GM12878 (cell line): ENCODE results near the gene ZNF48. TPM values are rescaled to one million over a fixed set of nuclear protein-coding genes. Genes with fewer than 3 reads are reported as not detected.

ENCODE experiments used
- BCLAF1 ChIP-seq: fragments of 450-650 bp; IDR thresholded peaks from 2 replicates; pipeline ENCODE4 v1.6.1; 2017; ENCODE audit warnings: antibody characterized with exemption, mild to moderate bottlenecking, moderate library complexity
- CBX3 ChIP-seq: fragments of 200-600 bp; sonication (generic); IDR thresholded peaks from 2 replicates; pipeline ENCODE4 v1.6.1; 2016; ENCODE audit warnings: low read depth, borderline replicate concordance
- CEBPB ChIP-seq, 2 experiments: fragments of 150-350 bp in 1 of 2; IDR thresholded peaks; 2 replicates each; pipeline ENCODE4 v1.6.1; 2012 to 2014; ENCODE audit warnings: low read depth in 2 of 2, low read length in 2 of 2, borderline replicate concordance in 1 of 2, inconsistent platforms in 1 of 2
- CREB1 ChIP-seq: IDR thresholded peaks from 2 replicates; pipeline ENCODE4 v1.6.1; 2012; ENCODE audit warnings: low read depth, mild to moderate bottlenecking, inconsistent platforms
- E2F8 ChIP-seq: fragments of 450-650 bp; IDR thresholded peaks from 2 replicates; pipeline ENCODE4 v1.6.1; 2018; ENCODE audit warnings: mild to moderate bottlenecking, low read depth, moderate library complexity; ENCODE audit not compliant: partially characterized antibody
- EGR1 ChIP-seq, 2 experiments: IDR thresholded peaks; 1 replicate in 1 of 2; 2 replicates in 1 of 2; pipeline ENCODE4 v1.6.1; 2011 to 2012; ENCODE audit warnings: low read depth in 2 of 2, low read length in 2 of 2, borderline replicate concordance in 1 of 2, mild to moderate bottlenecking in 1 of 2, moderate library complexity in 1 of 2
- ETV6 ChIP-seq, 2 experiments: fragments of 450-650 bp in 1 of 2; IDR thresholded peaks in 1 of 2; conservative IDR thresholded peaks in 1 of 2; 2 replicates each; pipeline ENCODE4 v1.6.1; 2014; ENCODE audit warnings: antibody characterized with exemption in 1 of 2, borderline replicate concordance in 1 of 2, low read depth in 1 of 2, mild to moderate bottlenecking in 1 of 2, moderate library complexity in 1 of 2
- EZH2 ChIP-seq: IDR thresholded peaks from 2 replicates; pipeline ENCODE4 v1.6.1; 2012; ENCODE audit warnings: low read depth, mild to moderate bottlenecking, control low read depth, inconsistent platforms, low read length, borderline replicate concordance; ENCODE audit not compliant: control insufficient read depth
- MAX ChIP-seq: IDR thresholded peaks from 2 replicates; pipeline ENCODE4 v1.6.1; 2012; ENCODE audit warnings: low read depth, low read length, improper control_type of control experiment
- MEF2A ChIP-seq: IDR thresholded peaks from 2 replicates; pipeline ENCODE4 v1.6.1; 2011; ENCODE audit warnings: low read depth, mild to moderate bottlenecking, low read length, moderate library complexity; ENCODE audit not compliant: insufficient read depth
- NBN ChIP-seq: fragments of 450-650 bp; IDR thresholded peaks from 2 replicates; pipeline ENCODE4 v1.6.1; 2016
- NR2F1 ChIP-seq: fragments of 450-650 bp; conservative IDR thresholded peaks from 2 replicates; pipeline ENCODE4 v1.6.1; 2017; ENCODE audit warnings: mild to moderate bottlenecking
- POU2F2 ChIP-seq: IDR thresholded peaks from 3 replicates; pipeline ENCODE4 v1.6.1; 2011; ENCODE audit warnings: low read depth, mild to moderate bottlenecking, low read length, borderline replicate concordance
- RFX5 ChIP-seq: IDR thresholded peaks from 2 replicates; pipeline ENCODE4 v1.6.1; 2011; ENCODE audit warnings: low read depth, low read length, improper control_type of control experiment
- SKIL ChIP-seq: fragments of 450-650 bp; IDR thresholded peaks from 2 replicates; pipeline ENCODE4 v1.6.1; 2017; ENCODE audit warnings: mild to moderate bottlenecking, low read depth, inconsistent platforms; ENCODE audit not compliant: poor library complexity, severe bottlenecking
- STAT3 ChIP-seq: IDR thresholded peaks from 2 replicates; pipeline ENCODE4 v1.6.1; 2011; ENCODE audit warnings: low read depth, low read length, improper control_type of control experiment
- YY1 ChIP-seq: IDR thresholded peaks from 2 replicates; pipeline ENCODE4 v1.6.1; 2011; ENCODE audit warnings: low read depth, mild to moderate bottlenecking, low read length
- polyA plus RNA-seq, 11 experiments: library from polyadenylated mRNA; depleted of rRNA in 4 of 11; unstranded in 6 of 11; stranded (reverse) in 5 of 11; fragments of >200 nt; fragmentation: Nextera tagmentation in 4 of 11; fragmentation: Illumina TruSeq in 1 of 11; extraction: Ambion mirVana in 4 of 11; extraction: Trizol in 1 of 11; gene quantifications; 1 replicate in 1 of 11; 2 replicates in 10 of 11; pipeline versions ENCODE4 v1.2.1 to v1.2.3, GENCODE V29; 2011 to 2016; ENCODE audit warnings: inconsistent platforms in 2 of 11, missing spikeins in 2 of 11, low read depth in 1 of 11
- total RNA-seq, 4 experiments: library from RNA; depleted of rRNA in 3 of 4; stranded (reverse); fragments of >200 nt in 3 of 4; fragmentation: Illumina TruSeq in 1 of 4; extraction: Trizol in 1 of 4; gene quantifications; 2 replicates each; pipeline versions ENCODE4 v1.2.1 to v1.2.3, GENCODE V29; 2013 to 2021

The ZNF48 gene
- total and polyA plus RNA-seq, 10 of the 15 experiments (the other 5 are each of a cell fraction or from before 2014, with no cell fraction given), result 0.14 to 12.0 (median 4.2) TPM

GRCh38 chr16:30429678-30430427, 34.6 kb downstream of the ZNF48 start, which contains the start of gene DCTPP1 (continued):
- TF ChIP-seq NBN, result 0 out of 2 replicates have a peak, but pooled peaks have one; percentile 85
- peak; percentile 62 for TF ChIP-seq SKIL
- TF ChIP-seq RFX5, result peak; percentile 83
- TF ChIP-seq CREB1, result peak; percentile 65
- no peak; a peak in 1 of 3 replicates for TF ChIP-seq EGR1 (IDR thresholded peaks at IDR 0.05; ENCODE audit: borderline replicate concordance in 1 of 2, low read depth in 2 of 2, low read length in 2 of 2)
- TF ChIP-seq MAX, result no peak; the same call in none of the 2 replicates
- TF ChIP-seq NR2F1, result peak; percentile 63
- 0 out of 2 replicates have a peak, but pooled peaks have one; percentile 23 for TF ChIP-seq MEF2A
- TF ChIP-seq BCLAF1, result no peak
- no peak for TF ChIP-seq E2F8
- peak; percentile 81; the same call in 1 of the 3 replicates for TF ChIP-seq POU2F2
- no peak for TF ChIP-seq ETV6 (conservative IDR thresholded peaks at IDR 0.05 in 1 of 2, IDR thresholded peaks at IDR 0.05 in 1 of 2; ENCODE audit: borderline replicate concordance in 1 of 2, low read depth in 1 of 2)
- no peak for TF ChIP-seq STAT3
- TF ChIP-seq YY1, result peak; percentile 64; the same call in 1 of the 2 replicates
- no peak for TF ChIP-seq EZH2
- no peak for TF ChIP-seq CBX3
- TF ChIP-seq CEBPB (IDR thresholded peaks at IDR 0.05; ENCODE audit: borderline replicate concordance in 1 of 2, low read depth in 2 of 2, low read length in 2 of 2), result 0 out of 4 replicates have a peak, but pooled peaks of 1 of the 2 experiments have one; percentile 57
